Measurements from ENCODE around the gene TMC8. TPM values are rescaled to one million over a fixed set of nuclear protein-coding genes. Genes with fewer than 3 reads are reported as not detected.
A peak's percentile ranks its signal among the peaks of the same experiment; 100 is the strongest.

Gene TMC8
- total and polyA plus RNA-seq, 4 donors = 1.3 to 14.5 (median 5.0) TPM

- DNase-seq (ENCODE audit: low spot score) = peak; percentile 34
- Histone ChIP-seq H3K27ac (ENCODE audit: low read depth in 1 of 2, low read length in 2 of 2) (no peak overlapping the region), H3K36me3 (ENCODE audit: control insufficient read depth in 4 of 4, insufficient read depth in 3 of 4, low read depth in 1 of 4, low read length in 3 of 4) (no peaks in the 10 kb centered on the region), H3K27me3 (ENCODE audit: control insufficient read depth in 4 of 4, insufficient read depth in 4 of 4, low read length in 3 of 4) (no peaks in the 10 kb centered on the region), H3K4me3 (ENCODE audit: low read depth in 1 of 3, low read length in 3 of 3) (no peak overlapping the region), H3K9ac (ENCODE audit: low read depth in 1 of 2, low read length in 2 of 2) (no peak overlapping the region), H3K4me1 (ENCODE audit: control insufficient read depth in 4 of 4, insufficient read depth in 4 of 4, low read length in 3 of 4) (peaks cover 8 to 27% (median 19%) of the 10 kb centered on the region in 4 donors), H3K9me3 (ENCODE audit: control insufficient read depth in 4 of 4, low read length in 3 of 4) (no peaks in the 10 kb centered on the region)
- 75% methylated on average over 8 of the region's 8 CpGs for WGBS
- no peak for TF ChIP-seq GABPA (IDR thresholded peaks at IDR 0.05 in 1 of 2, conservative IDR thresholded peaks at IDR 0.05 in 1 of 2)
- TF ChIP-seq HNF4A (conservative IDR thresholded peaks at IDR 0.05) = no peak
- no peak for TF ChIP-seq FOXA1 (IDR thresholded peaks at IDR 0.05)
- TF ChIP-seq ZBTB33 (IDR thresholded peaks at IDR 0.05) = no peak
- no peak for TF ChIP-seq EGR1 (IDR thresholded peaks at IDR 0.05; ENCODE audit: low read depth in 2 of 2)
- no peak for TF ChIP-seq RXRA (IDR thresholded peaks at IDR 0.05)
- TF ChIP-seq FOXA2 (IDR thresholded peaks at IDR 0.05) = no peak
- no peak for TF ChIP-seq NR2F2 (IDR thresholded peaks at IDR 0.05)
- TF ChIP-seq MAX (IDR thresholded peaks at IDR 0.05) = no peak
- TF ChIP-seq JUND (IDR thresholded peaks at IDR 0.05) = no peak
- no peak for TF ChIP-seq RAD21 (IDR thresholded peaks at IDR 0.05)
- TF ChIP-seq TAF1 (conservative IDR thresholded peaks at IDR 0.05) = no peak
- TF ChIP-seq ATF3 (IDR thresholded peaks at IDR 0.05) = no peak
- TF ChIP-seq REST (IDR thresholded peaks at IDR 0.05) = no peak
- no peak for TF ChIP-seq YY1 (IDR thresholded peaks at IDR 0.05)
- TF ChIP-seq, protein P1, sequence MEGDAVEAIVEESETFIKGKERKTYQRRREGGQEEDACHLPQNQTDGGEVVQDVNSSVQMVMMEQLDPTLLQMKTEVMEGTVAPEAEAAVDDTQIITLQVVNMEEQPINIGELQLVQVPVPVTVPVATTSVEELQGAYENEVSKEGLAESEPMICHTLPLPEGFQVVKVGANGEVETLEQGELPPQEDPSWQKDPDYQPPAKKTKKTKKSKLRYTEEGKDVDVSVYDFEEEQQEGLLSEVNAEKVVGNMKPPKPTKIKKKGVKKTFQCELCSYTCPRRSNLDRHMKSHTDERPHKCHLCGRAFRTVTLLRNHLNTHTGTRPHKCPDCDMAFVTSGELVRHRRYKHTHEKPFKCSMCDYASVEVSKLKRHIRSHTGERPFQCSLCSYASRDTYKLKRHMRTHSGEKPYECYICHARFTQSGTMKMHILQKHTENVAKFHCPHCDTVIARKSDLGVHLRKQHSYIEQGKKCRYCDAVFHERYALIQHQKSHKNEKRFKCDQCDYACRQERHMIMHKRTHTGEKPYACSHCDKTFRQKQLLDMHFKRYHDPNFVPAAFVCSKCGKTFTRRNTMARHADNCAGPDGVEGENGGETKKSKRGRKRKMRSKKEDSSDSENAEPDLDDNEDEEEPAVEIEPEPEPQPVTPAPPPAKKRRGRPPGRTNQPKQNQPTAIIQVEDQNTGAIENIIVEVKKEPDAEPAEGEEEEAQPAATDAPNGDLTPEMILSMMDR (IDR thresholded peaks at IDR 0.05; ENCODE audit: low read depth, low read length, missing input control) = no peak
Observed at GRCh38 chr17:78147315-78147998, 16.9 kb downstream of the TMC8 start.

Measured in liver (tissue), 9 donors.